H1 (cell line): ENCODE results near the gene ERC1. TPM values are rescaled to one million over a fixed set of nuclear protein-coding genes. Genes with fewer than 3 reads are reported as not detected.
"Not testable (repeated sequence)": the region's sequence is repeated elsewhere in the genome, so short reads cannot be mapped to it uniquely, and the experiment has no call there.

Experiments
- CTCF ChIA-PET: fragments of 300-600 bp; sonication (Branson Sonifier 250); formaldehyde crosslinking; loops from one replicate; lab custom pipeline; 2021; ENCODE audit not compliant: partially characterized antibody; lab: Charles Lee
- POLR2A ChIA-PET: fragments of 300-600 bp; sonication (Branson Sonifier 250); formaldehyde crosslinking; loops from one replicate; lab custom pipeline; 2021; ENCODE audit warnings: inconsistent platforms; ENCODE audit not compliant: partially characterized antibody; lab: Charles Lee
- DNase-seq, 2 experiments: peaks; one replicate each; pipeline versions ENCODE4 v3.0.0 to v3.0.0-alpha.2; 2010 to 2022; ENCODE audit warnings: low spot score in 2 of 2, low read depth in 1 of 2, mixed read lengths in 1 of 2
- FAIRE-seq: peaks from 2 replicates; lab custom pipeline; 2011; peaks lifted over from hg19 to GRCh38; lab: Jason Lieb, UNC
- H2AFZ ChIP-seq: 2 replicates; pipeline ENCODE4 v1.8.1; 2012; ENCODE audit warnings: low read length, inconsistent platforms
- H2AK5ac ChIP-seq: 2 replicates; pipeline ENCODE4 v1.6.1; 2013; ENCODE audit warnings: low read depth, low read length
- H2BK120ac ChIP-seq: replicated peaks from 2 replicates; pipeline ENCODE3; 2013; ENCODE audit warnings: low read depth, low read length, inconsistent platforms
- H2BK12ac ChIP-seq: 2 replicates; pipeline ENCODE4 v1.6.1; 2013; ENCODE audit warnings: low read depth, low read length
- H2BK15ac ChIP-seq: 2 replicates; pipeline ENCODE4 v1.6.1; 2013; ENCODE audit warnings: low read length
- H2BK20ac ChIP-seq: 2 replicates; pipeline ENCODE4 v1.6.1; 2013; ENCODE audit warnings: low read length
- H2BK5ac ChIP-seq: 2 replicates; pipeline ENCODE4 v1.6.1; 2013; ENCODE audit warnings: low read depth, low read length
- H3K14ac ChIP-seq: 2 replicates; pipeline ENCODE4 v1.6.1; 2013; ENCODE audit warnings: inconsistent platforms; ENCODE audit not compliant: insufficient read length
- H3K18ac ChIP-seq: 2 replicates; pipeline ENCODE4 v1.6.1; 2013; ENCODE audit warnings: low read length; ENCODE audit errors: extremely low read depth
- H3K23ac ChIP-seq: 2 replicates; pipeline ENCODE4 v1.6.1; 2013; ENCODE audit warnings: inconsistent platforms; ENCODE audit not compliant: insufficient read length
- H3K23me2 ChIP-seq: 2 replicates; pipeline ENCODE4 v1.6.1; 2013; ENCODE audit warnings: low read depth, low read length
- H3K27ac ChIP-seq: 2 replicates; pipeline ENCODE4 v1.6.1; 2011; ENCODE audit warnings: low read depth, low read length, inconsistent platforms
- H3K27me3 ChIP-seq, 4 experiments: replicated peaks in 1 of 4; 1 replicate in 1 of 4; 2 replicates in 3 of 4; pipeline versions ENCODE4 v1.6.1 to v1.8.1; 2011 to 2013; ENCODE audit warnings: low read length in 3 of 4, mild to moderate bottlenecking in 3 of 4, inconsistent platforms in 2 of 4, mixed read lengths in 2 of 4, moderate library complexity in 1 of 4; ENCODE audit not compliant: control insufficient read depth in 3 of 4, insufficient read depth in 3 of 4; ENCODE audit errors: extremely low read depth in 1 of 4
- H3K36me3 ChIP-seq, 4 experiments: 2 replicates each; pipeline versions ENCODE4 v1.6.1 to v1.8.1; 2011 to 2013; ENCODE audit warnings: mild to moderate bottlenecking in 4 of 4, low read length in 3 of 4, moderate library complexity in 2 of 4, control low read depth in 1 of 4, inconsistent platforms in 1 of 4; ENCODE audit not compliant: insufficient read depth in 4 of 4, control insufficient read depth in 2 of 4
- H3K4ac ChIP-seq: replicated peaks from 2 replicates; pipeline ENCODE3; 2013; ENCODE audit warnings: low read length, low read depth, mixed read lengths, inconsistent platforms; ENCODE audit not compliant: insufficient read length
- H3K4me1 ChIP-seq, 4 experiments: replicated peaks in 1 of 4; 1 replicate in 1 of 4; 2 replicates in 3 of 4; pipeline versions ENCODE4 v1.6.1 to v1.8.1; 2011 to 2013; ENCODE audit warnings: low read length in 3 of 4, inconsistent platforms in 2 of 4, mixed read lengths in 1 of 4; ENCODE audit not compliant: insufficient read depth in 4 of 4, control insufficient read depth in 3 of 4
- H3K4me2 ChIP-seq, 2 experiments: 2 replicates each; pipeline versions ENCODE4 v1.6.1 to v1.8.1; 2011 to 2013; ENCODE audit warnings: low read depth in 2 of 2, low read length in 2 of 2, control low read depth in 1 of 2, inconsistent platforms in 1 of 2, mild to moderate bottlenecking in 1 of 2; ENCODE audit not compliant: insufficient read depth in 1 of 2
- H3K4me3 ChIP-seq, 4 experiments: fragments of 200-600, 300-600 bp in 1 of 4; sonication (generic), shearing (Covaris generic), sonication (Bioruptor Twin) in 1 of 4; 2 replicates each; pipeline versions ENCODE4 v1.5.1 to v1.8.1; 2011 to 2016; ENCODE audit warnings: low read length in 4 of 4, low read depth in 3 of 4, control low read depth in 2 of 4, inconsistent platforms in 2 of 4, mild to moderate bottlenecking in 2 of 4, mixed read lengths in 1 of 4, moderate library complexity in 1 of 4; ENCODE audit not compliant: insufficient read depth in 2 of 4; ENCODE audit errors: extremely low read depth in 1 of 4
- H3K56ac ChIP-seq: replicated peaks from 2 replicates; pipeline ENCODE3; 2013; ENCODE audit warnings: low read depth, mild to moderate bottlenecking, mixed read lengths, low read length, inconsistent platforms; ENCODE audit not compliant: insufficient read length
- H3K79me1 ChIP-seq: 2 replicates; pipeline ENCODE4 v1.6.1; 2013; ENCODE audit warnings: low read depth, low read length, control low read depth
- H3K79me2 ChIP-seq, 2 experiments: 2 replicates each; pipeline versions ENCODE4 v1.6.1 to v1.8.1; 2012 to 2013; ENCODE audit warnings: low read length in 2 of 2, mild to moderate bottlenecking in 2 of 2, inconsistent platforms in 1 of 2; ENCODE audit not compliant: insufficient read depth in 2 of 2, control insufficient read depth in 1 of 2
- H3K9ac ChIP-seq, 4 experiments: replicated peaks in 1 of 4; 1 replicate in 1 of 4; 2 replicates in 3 of 4; pipeline versions ENCODE4 v1.6.1 to v1.8.1; 2011 to 2013; ENCODE audit warnings: low read depth in 3 of 4, low read length in 3 of 4, control low read depth in 2 of 4, mild to moderate bottlenecking in 2 of 4, moderate library complexity in 2 of 4, inconsistent platforms in 1 of 4; ENCODE audit errors: extremely low read depth in 1 of 4
- H3K9me3 ChIP-seq, 2 experiments: 2 replicates each; pipeline versions ENCODE4 v1.6.1 to v1.8.1; 2012 to 2013; ENCODE audit warnings: mild to moderate bottlenecking in 2 of 2, moderate library complexity in 2 of 2, control low read depth in 1 of 2, inconsistent platforms in 1 of 2, low read depth in 1 of 2, low read length in 1 of 2, mixed read lengths in 1 of 2; ENCODE audit not compliant: insufficient read depth in 2 of 2
- H4K20me1 ChIP-seq, 2 experiments: replicated peaks in 1 of 2; 2 replicates each; pipeline versions ENCODE3 to v1.8.1; 2011 to 2013; ENCODE audit warnings: inconsistent platforms in 2 of 2, low read length in 2 of 2, mild to moderate bottlenecking in 1 of 2; ENCODE audit not compliant: insufficient read depth in 2 of 2, control insufficient read depth in 1 of 2
- H4K5ac ChIP-seq: 2 replicates; pipeline ENCODE4 v1.6.1; 2013; ENCODE audit warnings: low read length, low read depth, mixed read lengths, inconsistent platforms; ENCODE audit not compliant: insufficient read length
- H4K8ac ChIP-seq: 2 replicates; pipeline ENCODE4 v1.8.0; 2013; ENCODE audit warnings: mild to moderate bottlenecking, moderate library complexity, low read length, inconsistent platforms; ENCODE audit not compliant: insufficient read depth; ENCODE audit errors: extremely low read depth
- H4K91ac ChIP-seq: replicated peaks from 2 replicates; pipeline ENCODE3; 2013; ENCODE audit warnings: low read length, mixed read lengths, inconsistent platforms; ENCODE audit not compliant: insufficient read length
- WGBS, 2 experiments: shearing (Covaris generic) in 1 of 2; methylation state at CpG; one replicate each; pipeline versions ENCODE4 v1.1.6 to v1.1.7; 2013 to 2015; ENCODE audit warnings: low lambda C conversion rate in 2 of 2, mixed read lengths in 2 of 2, inconsistent platforms in 1 of 2, low coverage in 1 of 2, missing lambda C conversion rate in 1 of 2; ENCODE audit not compliant: insufficient replicate concordance in 2 of 2, insufficient coverage in 1 of 2, insufficient read length in 1 of 2; ENCODE audit errors: extremely low coverage in 1 of 2, missing lambda C conversion rate in 1 of 2; 5-methylcytosine and 5-hydroxymethylcytosine counted together
- polyA plus RNA-seq, 7 experiments: library from polyadenylated mRNA; depleted of rRNA in 3 of 7; stranded (reverse) in 5 of 7; unstranded in 2 of 7; fragments of >200 nt in 5 of 7; fragments of 200-250 nt in 2 of 7; gene quantifications; 1 replicate in 5 of 7; 2 replicates in 1 of 7; 4 replicates in 1 of 7; pipeline versions ENCODE4 v1.2.1 to v1.2.3, GENCODE V29; 2011 to 2013; ENCODE audit warnings: missing spikeins in 2 of 7, mixed read lengths in 2 of 7
- total RNA-seq: library from RNA; stranded (reverse); fragmentation: NEBNext Ultra II Directional; extraction: Animal tissue kit (Norgen Biotek cat#: 25700); gene quantifications from 2 replicates; pipeline ENCODE4 v1.2.1, GENCODE V29; 2021

Gene ERC1
- total and polyA plus RNA-seq, 2 of the 8 experiments (the other 6 are each of a cell fraction or from before 2014, with no cell fraction given), result 7.8 to 45.7 TPM

- H4K91ac ChIP-seq, H2AK5ac ChIP-seq, H4K20me1 ChIP-seq, H3K36me3 ChIP-seq, H2BK20ac ChIP-seq, H3K27me3 ChIP-seq, POLR2A ChIA-PET, H3K9me3 ChIP-seq, H3K14ac ChIP-seq, H2AFZ ChIP-seq, H2BK5ac ChIP-seq, H3K79me2 ChIP-seq, H4K8ac ChIP-seq, H3K18ac ChIP-seq, H2BK15ac ChIP-seq, FAIRE-seq, H3K4me3 ChIP-seq, H3K9ac ChIP-seq, CTCF ChIA-PET, H2BK12ac ChIP-seq, DNase-seq, H3K27ac ChIP-seq, H3K23ac ChIP-seq, H4K5ac ChIP-seq, H3K56ac ChIP-seq, H2BK120ac ChIP-seq, H3K4me2 ChIP-seq, H3K4ac ChIP-seq, H3K23me2 ChIP-seq, H3K79me1 ChIP-seq, H3K4me1 ChIP-seq: not testable (repeated sequence)
- WGBS, 2 experiments, result 93% methylated on average over 4 of the region's 4 CpGs; no CpG with 5 or more reads in 1 of the 2 experiments
Measured at GRCh38 chr12:1146758-1147157, 155.7 kb downstream of the ERC1 start.
